ENCODE measurements around the gene ATXN1.

The ATXN1 gene

DNA sequence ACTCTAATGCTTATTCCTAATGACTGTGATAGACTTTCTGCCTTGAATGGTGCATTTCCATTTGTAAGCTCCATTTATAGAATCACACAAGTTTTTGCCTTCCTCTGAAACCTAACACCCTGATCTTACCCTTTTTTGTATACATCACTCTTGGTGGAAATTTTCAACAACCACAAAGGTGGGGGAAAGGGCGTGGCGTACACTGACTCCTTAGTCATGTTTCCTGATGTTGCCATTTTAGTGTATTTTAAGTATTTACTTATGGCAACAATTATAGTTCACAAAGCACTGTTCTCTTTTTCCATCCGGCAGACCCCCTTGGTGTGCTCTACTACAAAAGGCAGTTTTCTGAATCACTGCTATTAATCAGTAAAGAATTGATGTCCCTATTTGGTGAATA is 92.0 kb downstream of the ATXN1 start:
- H3K79me2 ChIP-seq: peaks cover 3% of the 10 kb centered on the region
- H3K9me3 ChIP-seq (ENCODE audit: control insufficient read depth, low read length): no peaks in the 10 kb centered on the region
- H3K4me3 ChIP-seq (ENCODE audit: low read depth, low read length): no peak overlapping the region
- TF ChIP-seq, protein P1, sequence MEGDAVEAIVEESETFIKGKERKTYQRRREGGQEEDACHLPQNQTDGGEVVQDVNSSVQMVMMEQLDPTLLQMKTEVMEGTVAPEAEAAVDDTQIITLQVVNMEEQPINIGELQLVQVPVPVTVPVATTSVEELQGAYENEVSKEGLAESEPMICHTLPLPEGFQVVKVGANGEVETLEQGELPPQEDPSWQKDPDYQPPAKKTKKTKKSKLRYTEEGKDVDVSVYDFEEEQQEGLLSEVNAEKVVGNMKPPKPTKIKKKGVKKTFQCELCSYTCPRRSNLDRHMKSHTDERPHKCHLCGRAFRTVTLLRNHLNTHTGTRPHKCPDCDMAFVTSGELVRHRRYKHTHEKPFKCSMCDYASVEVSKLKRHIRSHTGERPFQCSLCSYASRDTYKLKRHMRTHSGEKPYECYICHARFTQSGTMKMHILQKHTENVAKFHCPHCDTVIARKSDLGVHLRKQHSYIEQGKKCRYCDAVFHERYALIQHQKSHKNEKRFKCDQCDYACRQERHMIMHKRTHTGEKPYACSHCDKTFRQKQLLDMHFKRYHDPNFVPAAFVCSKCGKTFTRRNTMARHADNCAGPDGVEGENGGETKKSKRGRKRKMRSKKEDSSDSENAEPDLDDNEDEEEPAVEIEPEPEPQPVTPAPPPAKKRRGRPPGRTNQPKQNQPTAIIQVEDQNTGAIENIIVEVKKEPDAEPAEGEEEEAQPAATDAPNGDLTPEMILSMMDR (IDR thresholded peaks at IDR 0.05): no peak
- no peak overlapping the region for H3K9ac ChIP-seq
- no peaks in the 10 kb centered on the region for H3K27me3 ChIP-seq (ENCODE audit: control insufficient read depth, insufficient read depth, low read length)
- H3K4me1 ChIP-seq: peaks cover 15% of the 10 kb centered on the region
- H3K27ac ChIP-seq: no peak overlapping the region
- H2AFZ ChIP-seq: no peak overlapping the region
- H3K4me2 ChIP-seq (ENCODE audit: low read length): no peak overlapping the region
- no peaks in the 10 kb centered on the region for H3K36me3 ChIP-seq (ENCODE audit: control insufficient read depth, insufficient read depth, low read length)

DNA sequence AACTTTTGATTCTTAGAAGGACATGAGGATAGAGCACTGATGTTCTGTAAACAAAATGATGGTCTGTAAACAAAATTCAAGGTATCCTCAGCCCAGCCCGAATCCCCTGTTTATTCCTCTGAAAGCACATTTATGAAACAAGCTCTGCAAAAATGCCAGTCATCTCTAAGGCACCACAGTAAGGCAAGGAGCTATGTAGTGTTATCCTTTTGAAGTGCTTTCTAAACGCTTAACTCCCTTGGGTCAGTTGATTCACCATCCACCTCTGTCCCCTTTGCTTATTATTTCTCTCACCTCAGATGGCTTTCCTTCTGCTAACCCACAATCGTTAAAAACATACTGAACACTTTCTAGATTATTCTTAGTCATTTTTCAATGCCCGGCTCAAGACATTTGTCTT is 93.8 kb downstream of the ATXN1 start:
- Histone ChIP-seq H3K27me3 (ENCODE audit: control insufficient read depth, insufficient read depth, low read length) (no peaks in the 10 kb centered on the region), H3K79me2 (peaks cover 3% of the 10 kb centered on the region), H3K4me1 (peaks cover 15% of the 10 kb centered on the region), H2AFZ (no peak overlapping the region), H3K9me3 (ENCODE audit: control insufficient read depth, low read length) (no peaks in the 10 kb centered on the region), H3K9ac (no peak overlapping the region), H3K4me2 (ENCODE audit: low read length) (no peak overlapping the region), H3K4me3 (ENCODE audit: low read depth, low read length) (no peak overlapping the region), H3K36me3 (ENCODE audit: control insufficient read depth, insufficient read depth, low read length) (no peaks in the 10 kb centered on the region), H3K27ac (no peak overlapping the region)
- TF ChIP-seq, protein P1 (IDR thresholded peaks at IDR 0.05): no peak

DNA sequence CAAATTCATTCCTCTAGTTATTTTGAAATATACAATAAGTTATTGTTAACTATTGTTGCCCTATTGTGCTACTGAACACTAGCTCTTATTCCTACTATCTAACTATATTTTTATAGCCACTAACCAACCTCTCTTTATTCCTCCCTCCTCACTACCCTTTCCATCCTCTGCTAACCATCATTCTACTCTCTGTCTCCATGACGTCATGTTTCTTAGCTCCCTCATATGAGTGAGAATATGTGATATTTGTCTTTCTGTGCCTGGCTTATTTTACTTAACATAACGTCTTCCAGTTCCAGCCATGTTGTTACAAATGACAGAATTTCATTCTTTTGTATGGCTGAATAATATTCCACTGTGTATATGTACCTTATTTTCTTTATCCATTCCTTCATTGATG is 95.3 kb downstream of the ATXN1 start:
- H3K79me2 ChIP-seq: peaks cover 3% of the 10 kb centered on the region
- H3K4me1 ChIP-seq: peaks cover 9% of the 10 kb centered on the region
- H3K27ac ChIP-seq: no peak overlapping the region
- H3K4me2 ChIP-seq (ENCODE audit: low read length): no peak overlapping the region
- H3K36me3 ChIP-seq (ENCODE audit: control insufficient read depth, insufficient read depth, low read length): no peaks in the 10 kb centered on the region
- H3K9me3 ChIP-seq (ENCODE audit: control insufficient read depth, low read length): no peaks in the 10 kb centered on the region
- H3K9ac ChIP-seq: no peak overlapping the region
- TF ChIP-seq, protein P1 (IDR thresholded peaks at IDR 0.05): no peak
- H3K4me3 ChIP-seq (ENCODE audit: low read depth, low read length): no peak overlapping the region
- no peak overlapping the region for H2AFZ ChIP-seq
- H3K27me3 ChIP-seq (ENCODE audit: control insufficient read depth, insufficient read depth, low read length): no peaks in the 10 kb centered on the region

DNA sequence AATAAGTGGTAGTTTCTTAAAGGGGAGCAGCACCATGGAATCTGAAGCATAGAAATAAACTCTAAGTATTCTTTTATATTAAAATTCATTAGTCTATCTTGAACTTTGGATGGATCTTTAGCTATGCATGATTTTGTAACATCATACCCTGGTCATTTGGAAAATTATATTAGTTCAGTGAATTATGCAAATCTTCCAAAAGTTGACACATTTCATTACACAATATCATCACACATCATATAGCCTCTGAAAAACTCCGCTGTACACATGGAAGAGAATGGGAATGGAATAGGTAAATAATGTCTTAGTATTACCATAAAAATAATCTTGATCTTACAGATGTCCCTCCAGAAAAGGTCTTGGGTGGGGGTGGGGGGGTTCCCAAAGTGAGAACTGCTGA is 96.1 kb downstream of the ATXN1 start:
- Histone ChIP-seq H3K4me3 (ENCODE audit: low read depth, low read length) (no peak overlapping the region), H3K9ac (no peak overlapping the region), H3K27me3 (ENCODE audit: control insufficient read depth, insufficient read depth, low read length) (no peaks in the 10 kb centered on the region), H3K4me1 (peaks cover 4% of the 10 kb centered on the region), H3K79me2 (peaks cover 3% of the 10 kb centered on the region), H3K4me2 (ENCODE audit: low read length) (no peak overlapping the region), H3K36me3 (ENCODE audit: control insufficient read depth, insufficient read depth, low read length) (no peaks in the 10 kb centered on the region), H3K27ac (no peak overlapping the region), H3K9me3 (ENCODE audit: control insufficient read depth, low read length) (no peaks in the 10 kb centered on the region), H2AFZ (no peak overlapping the region)
- TF ChIP-seq, protein P1 (IDR thresholded peaks at IDR 0.05): no peak

DNA sequence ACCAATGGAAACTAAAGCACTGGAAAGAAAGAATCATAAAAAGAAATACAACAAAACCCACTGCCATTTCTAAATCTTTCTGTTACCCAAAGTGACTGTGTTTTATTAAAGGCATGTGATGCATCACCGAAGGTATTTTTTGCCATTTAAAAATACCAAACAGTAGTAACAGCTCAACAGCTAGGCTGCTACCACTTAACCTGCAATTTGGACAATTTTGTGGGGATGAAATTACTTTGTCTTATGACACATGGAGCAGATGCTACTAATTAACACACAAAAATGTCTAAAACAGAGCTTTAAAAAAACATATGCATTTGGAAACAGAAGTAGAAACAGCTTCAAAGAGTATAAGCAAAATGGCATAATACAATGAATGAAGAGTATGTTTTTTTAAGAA is 97.4 kb downstream of the ATXN1 start:
- Histone ChIP-seq H3K27ac (no peak overlapping the region), H3K27me3 (ENCODE audit: control insufficient read depth, insufficient read depth, low read length) (no peaks in the 10 kb centered on the region), H2AFZ (no peak overlapping the region), H3K4me3 (ENCODE audit: low read depth, low read length) (no peak overlapping the region), H3K36me3 (ENCODE audit: control insufficient read depth, insufficient read depth, low read length) (no peaks in the 10 kb centered on the region), H3K9ac (no peak overlapping the region), H3K4me1 (peaks cover 9% of the 10 kb centered on the region), H3K4me2 (ENCODE audit: low read length) (no peak overlapping the region), H3K79me2 (peaks cover 3% of the 10 kb centered on the region), H3K9me3 (ENCODE audit: control insufficient read depth, low read length) (no peaks in the 10 kb centered on the region)
- TF ChIP-seq, protein P1 (IDR thresholded peaks at IDR 0.05): no peak
